Hepatocyte (in vitro differentiated cells): Measurements from ENCODE around the gene DMXL1.

Experiments used
- CTCF ChIP-seq: fragments of 200-600 bp; sonication (generic); IDR thresholded peaks from 2 replicates; pipeline ENCODE4 v1.5.1; 2016; ENCODE audit warnings: antibody characterized with exemption, mild to moderate bottlenecking; ENCODE audit not compliant: poor library complexity
- EZH2phosphoT487 ChIP-seq: fragments of 200-600 bp; sonication (generic); IDR thresholded peaks from one replicate; pipeline ENCODE4 v1.6.1; 2018; ENCODE audit warnings: antibody characterized with exemption, mild to moderate bottlenecking, low read depth, moderate library complexity; ENCODE audit not compliant: unreplicated experiment, severe bottlenecking

- TF ChIP-seq CTCF: no peak
- TF ChIP-seq EZH2phosphoT487: no peak
These were observed 384 bp upstream of the DMXL1 start for GRCh38 chr5:119070578-119070827.
